ENCODE data around the gene LGR6.
"Not testable (repeated sequence)": the region's sequence is repeated elsewhere in the genome, so short reads cannot be mapped to it uniquely, and the experiment has no call there.

GRCh38 chr1:202261209-202261958, 67.8 kb downstream of the LGR6 start:
- TF ChIP-seq CTCF (IDR thresholded peaks at IDR 0.05; ENCODE audit: poor library complexity); EZH2 (IDR thresholded peaks at IDR 0.05; ENCODE audit: borderline replicate concordance): not testable (repeated sequence)

All from hepatocyte (in vitro differentiated cells).